Natural killer cell (primary cell): ENCODE measurements around the gene LRRC10B. TPM values are rescaled to one million over a fixed set of nuclear protein-coding genes. Genes with fewer than 3 reads are reported as not detected.

Experiments
- ATAC-seq, 3 donors: fragments of 150-1000 bp in 2 of 3; fragments of 200-7000 bp in 1 of 3; cut with Tn5 transposase; 1 replicate in 1 of 3; 2 replicates in 2 of 3; pipeline ENCODE4 v1.10.0; 2021; ENCODE audit warnings: mild to moderate bottlenecking in 2 of 3, moderate library complexity in 2 of 3
- DNase-seq, 2 donors: peaks; one replicate each; pipeline versions ENCODE4 v3.0.0 to v3.0.0-alpha.2; 2013 to 2021; ENCODE audit warnings: mixed read lengths in 1 of 2
- H3K27ac ChIP-seq: one replicate; pipeline ENCODE4 v1.5.1; 2013; ENCODE audit warnings: mild to moderate bottlenecking, low read length
- H3K27me3 ChIP-seq: one replicate; pipeline ENCODE4 v1.6.1; 2013; ENCODE audit warnings: low read length; ENCODE audit not compliant: control insufficient read depth, insufficient read depth
- H3K36me3 ChIP-seq: one replicate; pipeline ENCODE4 v1.6.1; 2013; ENCODE audit warnings: low read length; ENCODE audit not compliant: control insufficient read depth, insufficient read depth
- H3K4me1 ChIP-seq: one replicate; pipeline ENCODE4 v1.6.1; 2013; ENCODE audit warnings: low read length; ENCODE audit not compliant: control insufficient read depth, insufficient read depth
- H3K4me3 ChIP-seq: one replicate; pipeline ENCODE4 v1.5.1; 2013; ENCODE audit warnings: low read length
- H3K9me3 ChIP-seq: one replicate; pipeline ENCODE4 v1.6.1; 2013; ENCODE audit warnings: low read length; ENCODE audit not compliant: control insufficient read depth, insufficient read depth
- H3K27ac Mint-ChIP-seq, 2 donors: one replicate each; pipeline ENCODE4 v1.8.0; 2022; ENCODE audit warnings: mild to moderate bottlenecking in 2 of 2, mixed read lengths in 2 of 2, moderate library complexity in 1 of 2
- H3K27me3 Mint-ChIP-seq, 2 donors: one replicate each; pipeline ENCODE4 v1.8.0; 2022; ENCODE audit warnings: low read depth in 2 of 2, mixed read lengths in 2 of 2
- H3K36me3 Mint-ChIP-seq: one replicate; pipeline ENCODE4 v1.8.0; 2022; ENCODE audit warnings: mixed read lengths
- H3K4me1 Mint-ChIP-seq, 2 donors: one replicate each; pipeline ENCODE4 v1.8.0; 2022; ENCODE audit warnings: mixed read lengths in 2 of 2
- H3K4me3 Mint-ChIP-seq: one replicate; pipeline ENCODE4 v1.8.0; 2022; ENCODE audit warnings: mild to moderate bottlenecking, moderate library complexity, mixed read lengths
- H3K9me3 Mint-ChIP-seq, 2 donors: one replicate each; pipeline ENCODE4 v1.8.0; 2022; ENCODE audit warnings: mixed read lengths in 2 of 2
- WGBS: methylation state at CpG from one replicate; pipeline ENCODE4 v1.1.7; 2013; ENCODE audit warnings: missing lambda C conversion rate; ENCODE audit not compliant: insufficient coverage; 5-methylcytosine and 5-hydroxymethylcytosine counted together
- intact Hi-C: fragments of 100-400 bp; cut with micrococcal nuclease; formaldehyde crosslinking; loops from one replicate; pipeline ENCODE4 v1.14.2; 2022
- total RNA-seq, 4 donors: library from RNA; stranded (reverse); fragments of 120-200 nt in 1 of 4; gene quantifications; one replicate each; pipeline versions ENCODE4 v1.2.3 to v1.2.4, GENCODE V29; 2013 to 2022
- TF ChIP-seq, protein P1 (sequence below): fragments of 200-600 bp; IDR thresholded peaks from one replicate; pipeline ENCODE4 v1.8.0; 2022; ENCODE audit warnings: antibody characterized with exemption

Gene LRRC10B
- total RNA-seq, 3 donors from 2014 or later (not counting 1 experiment from before 2014, with no cell fraction given) = not detected

DNA sequence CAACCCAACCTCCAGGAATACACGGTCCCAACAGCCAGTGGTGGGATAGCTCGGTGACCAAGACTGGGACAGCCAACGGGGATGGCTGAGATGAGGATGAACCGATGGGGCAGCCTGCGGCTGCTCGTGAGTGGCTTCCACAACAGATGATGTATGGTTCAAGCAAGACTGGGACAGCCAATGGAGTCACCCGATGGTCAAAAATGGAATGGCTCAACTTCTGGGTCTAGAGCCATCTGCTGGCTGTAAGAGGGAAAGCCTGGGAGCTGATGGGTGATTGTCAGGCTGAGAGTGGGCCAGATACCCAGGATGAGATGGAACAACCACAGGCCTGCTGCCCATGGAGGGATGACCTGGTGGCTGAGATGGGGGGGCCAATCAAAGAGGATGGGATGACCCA is 36.8 kb downstream of the LRRC10B start:
- H3K27me3 ChIP-seq = no peaks in the 10 kb centered on the region
- TF ChIP-seq, protein P1, sequence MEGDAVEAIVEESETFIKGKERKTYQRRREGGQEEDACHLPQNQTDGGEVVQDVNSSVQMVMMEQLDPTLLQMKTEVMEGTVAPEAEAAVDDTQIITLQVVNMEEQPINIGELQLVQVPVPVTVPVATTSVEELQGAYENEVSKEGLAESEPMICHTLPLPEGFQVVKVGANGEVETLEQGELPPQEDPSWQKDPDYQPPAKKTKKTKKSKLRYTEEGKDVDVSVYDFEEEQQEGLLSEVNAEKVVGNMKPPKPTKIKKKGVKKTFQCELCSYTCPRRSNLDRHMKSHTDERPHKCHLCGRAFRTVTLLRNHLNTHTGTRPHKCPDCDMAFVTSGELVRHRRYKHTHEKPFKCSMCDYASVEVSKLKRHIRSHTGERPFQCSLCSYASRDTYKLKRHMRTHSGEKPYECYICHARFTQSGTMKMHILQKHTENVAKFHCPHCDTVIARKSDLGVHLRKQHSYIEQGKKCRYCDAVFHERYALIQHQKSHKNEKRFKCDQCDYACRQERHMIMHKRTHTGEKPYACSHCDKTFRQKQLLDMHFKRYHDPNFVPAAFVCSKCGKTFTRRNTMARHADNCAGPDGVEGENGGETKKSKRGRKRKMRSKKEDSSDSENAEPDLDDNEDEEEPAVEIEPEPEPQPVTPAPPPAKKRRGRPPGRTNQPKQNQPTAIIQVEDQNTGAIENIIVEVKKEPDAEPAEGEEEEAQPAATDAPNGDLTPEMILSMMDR = no peak
- Mint-ChIP-seq H3K27ac (no peak overlapping the region), H3K4me3 (no peak overlapping the region), H3K4me1 (peaks cover 0 to 5% of the 10 kb centered on the region in 2 donors), H3K36me3 (no peaks in the 10 kb centered on the region), H3K9me3 (no peaks in the 10 kb centered on the region), H3K27me3 (peaks cover 7 to 19% of the 10 kb centered on the region in 2 donors)
- H3K4me3 ChIP-seq = no peak overlapping the region
- no peaks in the 10 kb centered on the region for H3K9me3 ChIP-seq
- DNase-seq = no peak
- ATAC-seq = no peak
- WGBS = 94% methylated on average over 7 of the region's 7 CpGs
- H3K4me1 ChIP-seq = no peaks in the 10 kb centered on the region
- no peak overlapping the region for H3K27ac ChIP-seq
- H3K36me3 ChIP-seq = no peaks in the 10 kb centered on the region
- intact Hi-C loops = no loop called here

DNA sequence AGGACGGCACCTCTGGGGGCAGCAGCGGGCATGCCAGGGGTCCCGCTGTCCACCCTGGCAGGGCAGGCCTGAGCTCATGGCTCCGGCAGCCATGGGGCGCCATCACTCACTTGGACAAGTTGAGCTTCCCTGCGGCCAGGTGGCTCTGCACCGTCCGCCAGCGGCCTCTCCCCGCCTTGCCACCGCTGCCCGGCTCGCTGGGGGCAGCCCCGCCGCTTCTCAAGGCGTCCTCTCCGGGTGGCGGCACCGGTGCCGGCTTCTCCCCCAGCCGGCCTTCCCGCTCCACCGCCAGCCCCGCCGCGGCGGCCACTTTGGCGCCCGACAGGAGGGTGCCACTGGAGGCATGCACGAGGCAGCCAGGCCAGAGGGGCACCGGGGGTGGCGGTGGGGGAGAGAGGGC is 37.4 kb downstream of the LRRC10B start:
- ATAC-seq = no peak
- Histone ChIP-seq H3K27me3 (no peaks in the 10 kb centered on the region), H3K4me3 (no peak overlapping the region), H3K9me3 (no peaks in the 10 kb centered on the region), H3K4me1 (no peaks in the 10 kb centered on the region), H3K27ac (no peak overlapping the region), H3K36me3 (no peaks in the 10 kb centered on the region)
- no peak for DNase-seq
- Mint-ChIP-seq H3K9me3 (no peaks in the 10 kb centered on the region), H3K4me1 (peaks cover 0 to 5% of the 10 kb centered on the region in 2 donors), H3K4me3 (no peak overlapping the region), H3K36me3 (no peaks in the 10 kb centered on the region), H3K27ac (no peak overlapping the region), H3K27me3 (peaks cover 7 to 19% of the 10 kb centered on the region in 2 donors)
- TF ChIP-seq, protein P1 = no peak
- intact Hi-C loops = no loop called here
- WGBS = 95% methylated on average over 32 of the region's 32 CpGs

DNA sequence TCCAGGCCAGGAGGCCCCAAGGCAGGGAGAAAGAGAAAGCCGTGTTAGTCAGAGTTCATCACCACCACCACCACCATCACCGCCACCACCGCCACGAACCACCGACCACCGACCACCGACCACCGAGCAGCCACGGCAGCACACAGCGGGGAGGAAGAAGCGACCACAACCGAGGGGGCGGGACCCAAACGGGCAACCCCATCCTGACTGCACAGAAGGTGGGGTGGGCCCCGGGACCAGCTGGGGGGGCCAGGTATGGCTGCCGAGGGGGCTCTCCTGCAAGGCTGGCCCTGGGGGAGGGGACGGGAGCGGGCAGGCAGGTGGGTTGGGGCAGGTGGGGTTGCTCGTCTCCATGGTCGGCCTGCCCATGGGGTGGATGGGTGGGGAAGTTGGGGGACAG is 38.1 kb downstream of the LRRC10B start:
- TF ChIP-seq, protein P1 = no peak
- H3K27ac Mint-ChIP-seq = no peak overlapping the region
- H3K4me3 Mint-ChIP-seq = no peak overlapping the region
- H3K9me3 Mint-ChIP-seq = no peaks in the 10 kb centered on the region
- no peak for DNase-seq
- WGBS = 33% methylated on average over 19 of the region's 20 CpGs
- Histone ChIP-seq H3K27ac (no peak overlapping the region), H3K27me3 (no peaks in the 10 kb centered on the region), H3K9me3 (no peaks in the 10 kb centered on the region), H3K36me3 (no peaks in the 10 kb centered on the region), H3K4me3 (no peak overlapping the region), H3K4me1 (no peaks in the 10 kb centered on the region)
- no peak for ATAC-seq
- H3K4me1 Mint-ChIP-seq = peaks cover 0 to 5% of the 10 kb centered on the region in 2 donors
- peaks cover 7 to 14% of the 10 kb centered on the region in 2 donors for H3K27me3 Mint-ChIP-seq
- H3K36me3 Mint-ChIP-seq = no peaks in the 10 kb centered on the region
- intact Hi-C loops = no loop called here

DNA sequence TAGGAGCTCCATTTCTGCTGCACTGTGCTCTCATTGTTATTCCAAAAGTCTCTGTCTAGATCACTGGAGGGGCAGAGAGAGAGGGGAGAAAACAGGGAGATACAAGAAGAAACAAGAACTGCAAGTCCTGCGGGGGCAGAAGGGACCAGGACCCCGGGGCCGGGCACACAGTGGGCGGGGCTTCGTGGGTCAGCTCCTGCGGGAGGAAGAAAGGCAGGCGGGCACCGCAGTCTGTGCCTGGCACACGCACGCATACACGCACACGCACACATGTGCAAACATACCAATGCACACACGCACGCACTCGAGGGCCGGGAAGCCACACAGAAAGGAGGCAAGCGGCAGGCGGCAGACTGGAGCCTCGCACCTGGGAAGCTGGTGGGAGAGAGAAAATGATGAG is 38.7 kb downstream of the LRRC10B start:
- no peaks in the 10 kb centered on the region for H3K27me3 ChIP-seq
- no peak for ATAC-seq

More for the DNA sequence above, 38.7 kb downstream of the LRRC10B start:
- TF ChIP-seq, protein P1 = no peak
- Histone ChIP-seq H3K9me3 (no peaks in the 10 kb centered on the region), H3K36me3 (no peaks in the 10 kb centered on the region), H3K4me1 (no peaks in the 10 kb centered on the region), H3K4me3 (no peak overlapping the region), H3K27ac (no peak overlapping the region)
- no peaks in the 10 kb centered on the region for H3K36me3 Mint-ChIP-seq
- peaks cover 0 to 5% of the 10 kb centered on the region in 2 donors for H3K4me1 Mint-ChIP-seq
- H3K4me3 Mint-ChIP-seq = no peak overlapping the region
- H3K27ac Mint-ChIP-seq = no peak overlapping the region
- WGBS = 82% methylated on average over 19 of the region's 19 CpGs
- peaks cover 7 to 13% of the 10 kb centered on the region in 2 donors for H3K27me3 Mint-ChIP-seq
- no peaks in the 10 kb centered on the region for H3K9me3 Mint-ChIP-seq
- intact Hi-C loops = no loop called here
- no peak for DNase-seq
